ENCODE data around the gene RPH3AL.
"Not testable (repeated sequence)": the region's sequence is repeated elsewhere in the genome, so short reads cannot be mapped to it uniquely, and the experiment has no call there.

The RPH3AL gene

DNA sequence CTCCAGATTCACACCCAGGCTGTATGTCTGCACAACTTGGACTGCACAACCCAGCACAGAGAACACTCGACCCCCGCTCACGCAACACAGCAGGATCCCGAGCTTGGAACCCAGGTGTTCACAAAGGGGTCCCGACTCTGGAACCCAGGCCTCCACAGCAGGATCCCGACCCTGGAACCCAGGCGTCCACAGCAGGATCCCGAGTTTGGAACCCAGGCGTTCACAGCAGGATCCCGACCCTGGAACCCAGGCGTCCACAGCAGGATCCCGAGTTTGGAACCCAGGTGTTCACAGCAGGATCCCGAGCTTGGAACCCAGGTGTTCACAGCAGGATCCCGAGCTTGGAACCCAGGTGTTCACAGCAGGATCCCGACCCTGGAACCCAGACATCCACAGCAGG, 154.4 kb downstream of the RPH3AL start:
- ATAC-seq (replicated peaks); H3K9me3 Mint-ChIP-seq; H3K27ac Mint-ChIP-seq; H3K4me3 Mint-ChIP-seq; H3K36me3 Mint-ChIP-seq; DNase-seq; H3K4me1 Mint-ChIP-seq: not testable (repeated sequence)
- H3K27me3 Mint-ChIP-seq = peaks cover 24 to 39% of the 10 kb centered on the region in 2 donors

DNA sequence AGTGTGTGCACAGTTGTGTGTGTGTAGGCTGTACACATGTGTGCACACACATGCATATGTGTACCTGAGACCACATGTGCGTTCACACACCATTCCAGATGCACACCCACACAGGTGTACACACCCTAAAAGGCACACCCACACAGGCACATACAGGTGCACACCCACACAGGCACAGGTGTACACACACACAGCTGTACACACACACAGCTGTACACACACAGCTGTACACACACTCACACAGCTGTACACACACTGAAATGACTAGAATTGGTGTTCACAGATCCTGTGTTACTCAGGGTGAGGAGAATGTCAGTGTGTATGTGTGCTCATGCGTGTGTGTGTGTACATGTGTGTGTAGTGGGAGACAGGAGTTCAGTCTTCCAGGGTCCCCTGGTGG, 155.3 kb downstream of the RPH3AL start:
- no peak overlapping the region for H3K4me3 Mint-ChIP-seq
- no peaks in the 10 kb centered on the region for H3K36me3 Mint-ChIP-seq
- H3K9me3 Mint-ChIP-seq = no peaks in the 10 kb centered on the region
- DNase-seq (no peak), ATAC-seq (replicated peaks) (no peak)
- H3K4me1 Mint-ChIP-seq = no peaks in the 10 kb centered on the region
- H3K27me3 Mint-ChIP-seq = peaks cover 24 to 39% of the 10 kb centered on the region in 2 donors
- no peak overlapping the region for H3K27ac Mint-ChIP-seq

DNA sequence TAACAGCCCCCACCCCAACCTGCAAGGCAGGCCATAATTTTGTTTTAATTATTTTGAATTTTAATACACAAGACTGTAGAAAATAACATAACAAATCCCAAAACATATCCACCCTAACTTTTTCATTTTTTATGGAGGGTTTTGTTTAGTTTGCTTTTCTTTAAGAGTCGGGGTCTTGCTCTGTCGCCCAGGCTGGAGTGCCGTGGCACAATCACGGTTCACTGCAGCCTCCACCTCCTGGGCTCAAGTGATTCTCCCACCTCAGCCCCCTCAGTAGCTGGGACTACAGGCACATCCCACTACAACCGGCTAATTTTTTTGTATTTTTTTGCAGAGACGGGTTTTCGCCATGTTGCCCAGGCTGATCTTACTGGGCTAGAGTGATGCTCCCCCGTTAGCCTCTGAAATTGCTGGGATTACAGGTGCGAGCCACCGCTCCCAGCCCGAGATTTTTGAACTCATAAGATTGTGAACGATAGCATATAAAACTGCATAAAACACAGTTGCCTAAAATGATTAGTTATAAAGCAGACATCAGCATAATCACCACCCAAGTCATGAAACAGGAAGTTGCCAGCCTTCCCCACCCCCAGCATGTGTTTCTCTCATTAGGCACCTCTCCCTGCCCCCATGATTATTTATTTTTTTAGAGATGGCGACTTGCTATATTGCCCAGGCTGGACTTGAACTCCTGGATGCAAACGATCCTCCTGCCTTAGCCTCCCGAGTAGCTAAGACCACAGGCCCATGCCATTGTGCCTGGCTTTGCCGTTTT, 157.6 kb downstream of the RPH3AL start:
- no peaks in the 10 kb centered on the region for H3K36me3 Mint-ChIP-seq
- no peak overlapping the region for H3K4me3 Mint-ChIP-seq
- no peak overlapping the region for H3K27ac Mint-ChIP-seq
- no peak for ATAC-seq (replicated peaks)
- H3K4me1 Mint-ChIP-seq = no peaks in the 10 kb centered on the region
- DNase-seq = no peak
- H3K9me3 Mint-ChIP-seq = no peaks in the 10 kb centered on the region
- peaks cover 19 to 34% of the 10 kb centered on the region in 2 donors for H3K27me3 Mint-ChIP-seq

DNA sequence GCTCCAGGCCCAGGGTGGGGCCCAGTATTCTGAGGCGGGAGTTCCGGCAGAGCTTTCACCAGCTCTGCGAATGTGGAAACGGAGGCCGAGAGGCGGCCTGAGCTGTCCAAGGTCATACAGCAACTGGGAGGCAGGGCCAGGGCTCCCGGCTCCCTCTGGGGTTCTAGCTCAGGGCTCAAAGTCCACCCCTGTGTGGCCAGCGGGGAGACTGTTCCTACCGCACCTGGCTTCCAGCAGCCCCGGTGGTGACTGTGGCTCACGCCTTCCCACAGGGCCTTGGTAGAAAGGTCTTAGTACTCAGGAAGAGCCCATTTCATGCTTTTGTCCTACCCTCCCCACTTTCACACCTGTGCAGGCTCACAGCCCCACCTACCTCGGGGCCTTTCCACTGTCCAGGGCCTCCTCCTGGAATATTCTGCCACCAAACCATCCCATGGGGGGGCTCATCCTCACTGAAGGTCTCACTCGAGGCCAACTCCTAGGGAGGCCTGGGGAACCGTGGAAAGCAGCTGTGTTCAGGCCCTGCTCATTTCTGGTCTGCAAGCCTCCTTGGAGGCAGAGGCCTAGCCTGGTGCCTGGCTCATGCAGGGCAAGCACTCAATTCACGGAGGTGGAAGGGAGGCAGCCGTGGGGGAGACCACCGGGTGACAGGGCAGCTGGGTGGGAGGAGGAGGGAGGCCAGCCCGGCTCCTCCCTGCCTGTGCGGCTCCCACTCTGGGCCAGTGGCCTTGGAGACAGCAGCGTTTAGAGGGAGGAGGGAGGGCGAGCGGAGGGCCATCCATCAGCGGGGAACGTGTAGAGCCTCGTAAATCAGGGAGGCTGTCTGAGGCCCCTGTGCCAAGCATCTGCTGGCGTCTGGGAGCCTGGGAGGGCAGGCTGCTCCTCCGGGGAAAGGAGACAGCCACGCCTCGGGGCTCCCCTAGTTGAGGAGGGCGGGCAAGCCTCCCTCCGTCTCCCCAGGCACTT, 158.5 kb downstream of the RPH3AL start:
- H3K4me3 Mint-ChIP-seq = no peak overlapping the region
- H3K4me1 Mint-ChIP-seq = no peaks in the 10 kb centered on the region
- H3K27ac Mint-ChIP-seq = no peak overlapping the region
- no peaks in the 10 kb centered on the region for H3K9me3 Mint-ChIP-seq
- no peaks in the 10 kb centered on the region for H3K36me3 Mint-ChIP-seq
- ATAC-seq (replicated peaks) = no peak
- no peak for DNase-seq
- H3K27me3 Mint-ChIP-seq = peaks cover 13 to 25% of the 10 kb centered on the region in 2 donors

DNA sequence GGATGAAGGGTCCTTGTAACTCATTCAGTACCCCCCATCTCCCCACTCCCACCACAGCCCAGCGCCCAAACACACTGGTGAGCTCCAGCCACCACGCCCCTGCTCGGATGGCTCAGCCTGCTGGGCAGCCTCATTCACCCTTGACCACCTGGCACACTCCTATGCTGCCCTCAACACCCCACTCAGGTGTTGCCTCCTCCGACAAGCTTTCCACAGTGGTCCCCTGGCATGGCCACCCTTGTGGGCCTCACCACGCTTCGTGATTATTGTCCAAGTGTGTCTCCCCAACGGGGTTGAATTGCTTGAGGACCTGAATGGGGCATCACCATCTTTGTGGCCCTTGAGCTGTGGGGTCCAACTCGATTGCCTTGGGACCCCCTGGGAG, 159.2 kb downstream of the RPH3AL start:
- no peaks in the 10 kb centered on the region for H3K4me1 Mint-ChIP-seq
- no peak for DNase-seq
- H3K36me3 Mint-ChIP-seq = no peaks in the 10 kb centered on the region
- no peaks in the 10 kb centered on the region for H3K9me3 Mint-ChIP-seq
- peaks cover 9 to 20% of the 10 kb centered on the region in 2 donors for H3K27me3 Mint-ChIP-seq
- H3K27ac Mint-ChIP-seq = peak overlapping the region; percentile 73
- no peak overlapping the region for H3K4me3 Mint-ChIP-seq
- no peak for ATAC-seq (replicated peaks)

DNA sequence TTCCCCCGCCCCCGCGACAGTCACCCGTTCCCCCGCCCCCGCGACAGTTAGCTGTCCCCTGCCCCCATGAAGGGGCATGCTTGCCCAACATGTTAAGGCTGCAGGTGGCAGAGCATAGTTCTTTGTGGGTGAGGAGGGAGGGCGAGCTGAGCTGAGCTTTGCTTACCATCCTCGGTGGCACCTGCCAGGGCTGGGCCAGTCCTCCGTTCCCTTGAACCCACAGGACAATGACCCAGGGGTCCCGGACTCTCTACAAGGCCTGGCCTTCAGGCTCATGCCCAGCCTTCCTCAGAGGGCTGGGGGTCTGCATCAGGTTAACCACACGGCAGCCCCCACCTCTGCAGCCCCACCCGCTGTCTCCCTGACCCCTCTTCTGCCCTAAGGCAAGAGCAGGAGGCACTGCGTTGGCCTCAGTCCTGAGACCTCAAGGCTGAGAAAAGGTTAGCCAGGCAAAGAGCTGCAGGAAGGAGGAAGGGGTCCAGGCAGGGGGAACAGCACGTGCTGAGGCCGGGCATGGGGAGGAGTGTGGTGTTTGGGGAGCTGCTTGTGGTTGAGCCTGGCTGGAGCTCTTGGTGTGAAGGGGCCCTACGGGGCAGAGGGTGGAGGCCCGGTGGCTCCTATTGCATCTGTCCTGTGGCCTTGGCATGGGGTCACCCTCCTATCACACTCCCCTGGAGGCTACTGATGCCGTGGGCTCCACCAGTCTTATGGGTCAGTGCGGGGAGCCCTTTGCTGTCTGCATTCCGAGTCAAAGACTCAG, 159.8 kb downstream of the RPH3AL start:
- H3K4me3 Mint-ChIP-seq = no peak overlapping the region
- no peaks in the 10 kb centered on the region for H3K4me1 Mint-ChIP-seq
- no peak for DNase-seq
- no peak for ATAC-seq (replicated peaks)
- H3K27me3 Mint-ChIP-seq = peaks cover 7 to 17% of the 10 kb centered on the region in 2 donors
- H3K9me3 Mint-ChIP-seq = no peaks in the 10 kb centered on the region
- H3K27ac Mint-ChIP-seq = no peak overlapping the region
- H3K36me3 Mint-ChIP-seq = no peaks in the 10 kb centered on the region

DNA sequence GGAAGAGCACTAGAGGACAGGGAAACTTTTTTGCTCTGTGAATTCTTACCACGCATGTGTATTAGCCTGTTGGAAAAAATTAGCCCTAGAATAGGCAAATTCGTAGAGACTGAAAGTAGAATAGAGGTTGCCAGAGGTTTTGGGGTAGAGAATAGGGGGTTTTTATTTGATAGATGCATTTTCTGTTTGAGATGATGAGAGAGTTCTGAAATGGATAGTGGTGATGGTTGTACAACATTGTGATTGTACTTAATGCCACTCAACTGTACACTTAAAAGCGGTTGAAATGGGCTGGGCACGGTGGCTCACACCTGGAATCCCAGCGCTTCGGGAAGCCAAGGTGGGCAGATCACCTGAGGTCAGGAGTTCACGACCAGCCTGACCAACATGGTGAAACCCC, 163.2 kb downstream of the RPH3AL start:
- ATAC-seq (replicated peaks) (no peak), DNase-seq (no peak)
- H3K4me1 Mint-ChIP-seq = no peaks in the 10 kb centered on the region
- H3K36me3 Mint-ChIP-seq = no peaks in the 10 kb centered on the region
- H3K4me3 Mint-ChIP-seq = no peak overlapping the region
- peaks cover 19 to 24% of the 10 kb centered on the region in 2 donors for H3K27me3 Mint-ChIP-seq
- H3K9me3 Mint-ChIP-seq = no peaks in the 10 kb centered on the region
- H3K27ac Mint-ChIP-seq = no peak overlapping the region

DNA sequence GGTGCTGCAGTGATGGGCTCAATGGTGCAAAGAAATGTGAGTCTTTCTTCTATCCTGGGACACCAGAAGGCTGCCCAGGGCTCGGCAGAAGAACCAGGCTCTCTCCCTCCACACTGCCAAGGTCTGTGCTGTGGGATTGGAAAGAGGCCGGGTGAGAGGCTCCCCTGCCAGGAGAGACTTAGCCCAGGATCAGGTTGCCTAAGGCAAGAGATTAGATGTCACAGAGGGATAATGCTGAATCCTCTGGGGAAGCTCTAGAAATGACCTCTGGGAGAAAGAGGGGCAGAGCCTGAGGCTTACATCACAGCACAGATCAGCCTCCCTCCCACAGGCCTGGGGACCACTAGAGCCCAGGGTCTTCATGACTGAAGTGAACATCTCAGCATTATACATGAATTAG, 165.5 kb downstream of the RPH3AL start:
- Mint-ChIP-seq H3K9me3 (no peaks in the 10 kb centered on the region), H3K27ac (no peak overlapping the region), H3K27me3 (peaks cover 42 to 47% of the 10 kb centered on the region in 2 donors), H3K4me3 (no peak overlapping the region), H3K4me1 (peaks cover 0 to 2% of the 10 kb centered on the region in 2 donors), H3K36me3 (no peaks in the 10 kb centered on the region)
- no peak for DNase-seq
- ATAC-seq (replicated peaks) = no peak

DNA sequence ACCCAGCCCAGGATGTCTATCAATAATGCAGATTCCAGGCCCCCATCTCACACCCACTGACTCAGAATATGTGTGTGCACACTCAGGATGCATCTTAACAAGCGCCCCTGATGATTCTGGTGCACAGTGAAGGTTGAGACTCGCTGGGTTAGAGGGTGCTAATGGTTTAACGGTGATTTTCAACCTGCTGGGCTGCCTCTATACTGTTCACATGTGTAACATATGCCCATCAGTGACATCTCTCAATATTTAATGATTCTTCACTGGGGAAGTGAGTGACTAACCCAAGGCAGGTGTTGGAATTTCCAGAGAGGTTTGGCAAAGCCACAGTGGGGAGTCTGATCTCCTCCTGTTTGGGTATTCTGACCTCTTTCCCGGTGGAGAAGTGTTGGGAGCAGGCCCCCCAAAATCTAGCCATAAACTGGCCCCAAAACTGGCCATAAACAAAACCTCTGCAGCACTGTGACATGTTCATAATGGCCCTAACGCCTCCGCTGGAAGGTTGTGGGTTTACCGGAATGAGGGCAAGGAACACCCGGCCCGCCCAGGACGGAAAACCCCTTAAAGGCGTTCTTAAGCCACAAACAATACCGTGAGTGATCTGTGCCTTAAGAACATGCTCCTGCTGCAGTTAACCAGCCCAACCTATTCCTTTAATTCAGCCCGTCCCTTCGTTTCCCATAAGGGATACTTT, 167.0 kb downstream of the RPH3AL start:
- DNase-seq (no peak), ATAC-seq (replicated peaks) (no peak)
- Mint-ChIP-seq H3K4me3 (no peak overlapping the region), H3K9me3 (no peaks in the 10 kb centered on the region), H3K27ac (no peak overlapping the region), H3K36me3 (no peaks in the 10 kb centered on the region), H3K27me3 (peaks cover 47 to 52% of the 10 kb centered on the region in 2 donors), H3K4me1 (peaks cover 2 to 6% of the 10 kb centered on the region in 2 donors)

DNA sequence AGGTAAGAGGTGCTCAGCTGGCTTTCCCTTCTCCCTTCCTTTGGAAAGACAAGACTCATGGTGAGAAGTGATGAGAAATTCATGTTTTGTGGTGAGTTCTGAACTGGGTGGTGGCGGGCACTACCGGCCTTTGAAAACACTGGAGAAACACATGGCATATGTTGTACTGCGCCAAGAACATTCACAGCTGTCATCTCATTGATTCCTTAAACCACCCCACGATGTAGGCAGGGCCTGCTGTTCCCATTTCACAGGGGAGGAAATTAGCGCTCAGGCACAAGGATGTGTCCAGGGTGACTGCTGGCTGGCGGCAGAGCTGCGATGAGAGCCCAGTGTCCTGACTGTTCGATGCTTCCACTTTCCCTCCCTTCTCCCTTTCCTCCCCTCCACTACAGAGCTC, 169.6 kb downstream of the RPH3AL start:
- DNase-seq (no peak), ATAC-seq (replicated peaks) (no peak)
- Mint-ChIP-seq H3K9me3 (no peaks in the 10 kb centered on the region), H3K4me1 (peaks cover 2 to 6% of the 10 kb centered on the region in 2 donors), H3K4me3 (no peak overlapping the region), H3K27ac (no peak overlapping the region), H3K36me3 (no peaks in the 10 kb centered on the region), H3K27me3 (peaks cover 58 to 72% of the 10 kb centered on the region in 2 donors)

DNA sequence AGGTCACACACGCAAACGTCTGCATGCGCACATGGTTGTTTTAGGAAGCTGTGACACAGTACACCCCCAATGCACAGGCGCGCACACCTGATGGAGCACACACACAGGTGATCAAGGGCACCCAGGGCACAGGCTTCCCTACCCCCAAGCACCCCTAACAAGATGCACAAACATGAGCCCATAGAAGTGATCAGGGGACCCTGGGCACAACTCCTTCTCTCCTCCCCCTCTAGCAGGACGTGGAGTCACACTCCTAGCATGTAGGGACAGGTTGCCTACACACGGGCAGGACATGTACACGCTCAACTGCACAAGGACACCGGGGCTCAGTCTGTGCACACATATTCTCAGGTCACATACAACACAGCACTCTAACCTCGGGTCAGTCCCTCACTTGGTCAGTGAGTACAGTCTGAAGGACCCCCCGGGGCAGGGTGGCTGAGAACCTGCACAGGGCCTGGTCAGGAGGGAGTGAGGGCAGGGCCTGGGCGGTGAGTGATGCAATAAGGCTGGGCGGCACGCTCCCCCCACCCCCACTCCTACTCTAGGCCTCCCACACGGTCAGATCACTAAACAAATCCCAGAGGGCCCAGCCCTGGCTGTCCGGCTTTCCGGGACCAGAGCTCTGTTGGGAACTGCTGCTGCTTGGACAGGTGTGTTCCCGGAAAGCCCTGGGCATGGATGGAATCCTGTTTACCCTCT, 170.4 kb downstream of the RPH3AL start:
- H3K27ac Mint-ChIP-seq = peak overlapping the region; percentile 53
- no peaks in the 10 kb centered on the region for H3K36me3 Mint-ChIP-seq
- H3K4me3 Mint-ChIP-seq = peak overlapping the region; percentile 15 to 57
- H3K27me3 Mint-ChIP-seq = peaks cover 64 to 80% of the 10 kb centered on the region in 2 donors
- no peaks in the 10 kb centered on the region for H3K9me3 Mint-ChIP-seq
- ATAC-seq (replicated peaks) (no peak), DNase-seq (no peak)
- H3K4me1 Mint-ChIP-seq = peaks cover 2 to 6% of the 10 kb centered on the region in 2 donors

DNA sequence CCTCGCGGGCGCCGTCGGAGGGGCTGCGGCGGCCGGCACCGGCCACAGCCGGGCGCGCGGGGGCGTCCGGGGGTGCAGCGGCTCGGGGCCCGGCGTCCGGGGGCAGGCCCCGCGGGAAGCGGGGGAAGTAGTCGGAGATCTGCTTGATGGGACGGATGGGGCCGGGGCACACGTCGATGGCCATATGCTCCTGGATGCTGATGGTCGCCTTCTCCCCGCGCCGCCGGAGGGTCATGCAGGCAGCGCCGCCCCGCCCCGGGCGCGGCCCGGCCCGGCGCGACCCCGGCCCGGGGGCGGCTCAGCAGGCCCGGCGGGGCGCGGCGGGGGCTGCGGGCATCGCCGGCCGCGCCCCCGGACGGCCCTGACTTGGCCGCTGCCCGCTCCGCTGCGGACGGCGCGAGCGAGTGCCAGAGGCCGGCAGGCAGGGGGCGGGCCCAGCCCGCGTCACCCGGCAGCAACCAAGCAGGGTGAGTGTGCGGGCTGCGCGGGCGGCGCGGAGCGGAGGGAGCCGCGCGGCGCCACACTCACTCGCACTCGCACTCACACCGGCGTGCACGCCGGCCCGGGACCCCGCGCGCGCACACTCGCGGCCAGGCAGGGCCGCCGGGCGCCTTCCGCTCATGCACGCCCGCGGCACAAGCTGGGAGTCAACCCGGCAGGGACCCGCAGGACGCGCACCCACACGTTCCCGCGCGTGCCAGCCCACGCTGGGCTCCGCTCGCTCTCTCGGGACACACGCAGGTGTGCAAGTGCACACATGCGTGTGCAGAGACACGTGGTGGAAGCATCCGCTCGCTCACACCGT, 171.2 kb downstream of the RPH3AL start, which contains the start of gene DOC2B:
Gene DOC2B, minus strand, starts transcription at position 406 of the 805 bp plus-strand sequence. Its CDS starts 171 bp downstream, at position 235.
- peak within 1 kb of the TSS; percentile 53 for H3K27ac Mint-ChIP-seq
- no peaks in the 10 kb centered on the region for H3K9me3 Mint-ChIP-seq

More for the DNA sequence above, 171.2 kb downstream of the RPH3AL start, which contains the start of gene DOC2B:
- Mint-ChIP-seq H3K4me3 (peak within 1 kb of the TSS; percentile 15 to 57), H3K27me3 (peaks cover 62 to 78% of the 10 kb centered on the region in 2 donors), H3K4me1 (peaks cover 2 to 6% of the 10 kb centered on the region in 2 donors), H3K36me3 (no peaks in the 10 kb centered on the region)
- DNase-seq = no peak
- ATAC-seq (replicated peaks) = no peak

Data from stimulated activated naive B cell treated with anti-CD40 and anti-IgM and Interleukin-4, amounts not matched to agents 10 μg/mL and 1 μg/mL and 100 μg/mL, for 72 hours (primary cell).